H9 (cell line): ENCODE data around the gene SDK1. TPM values are rescaled to one million over a fixed set of nuclear protein-coding genes. Genes with fewer than 3 reads are reported as not detected.

Source experiments
- DNase-seq: peaks from one replicate; pipeline ENCODE4 v3.0.0-alpha.2; 2017
- H2AFZ ChIP-seq: one replicate; pipeline ENCODE4 v1.6.1; 2013; ENCODE audit warnings: mild to moderate bottlenecking, low read length, control low read depth, moderate library complexity
- H2AK5ac ChIP-seq: 2 replicates; pipeline ENCODE4 v1.6.1; 2013; ENCODE audit warnings: low read length, control low read depth, mixed read lengths; ENCODE audit not compliant: insufficient read length
- H2BK120ac ChIP-seq: one replicate; pipeline ENCODE4 v1.6.1; 2013; ENCODE audit warnings: low read depth, mild to moderate bottlenecking, low read length, control low read depth, inconsistent platforms; ENCODE audit not compliant: poor library complexity, severe bottlenecking
- H2BK12ac ChIP-seq: 2 replicates; pipeline ENCODE4 v1.6.1; 2013; ENCODE audit warnings: low read length, control low read depth, mixed read lengths, low read depth; ENCODE audit not compliant: insufficient read length
- H2BK15ac ChIP-seq: 2 replicates; pipeline ENCODE4 v1.6.1; 2013; ENCODE audit warnings: low read depth, low read length, control low read depth
- H2BK20ac ChIP-seq: one replicate; pipeline ENCODE4 v1.6.1; 2013; ENCODE audit warnings: low read depth, mild to moderate bottlenecking, low read length, control low read depth, inconsistent platforms; ENCODE audit not compliant: poor library complexity, severe bottlenecking
- H2BK5ac ChIP-seq: 2 replicates; pipeline ENCODE4 v1.6.1; 2013; ENCODE audit warnings: low read length, control low read depth, mixed read lengths; ENCODE audit not compliant: insufficient read length
- H3K14ac ChIP-seq: 2 replicates; pipeline ENCODE4 v1.6.1; 2013; ENCODE audit warnings: low read length, control low read depth; ENCODE audit not compliant: insufficient read depth
- H3K18ac ChIP-seq: 2 replicates; pipeline ENCODE4 v1.6.1; 2013; ENCODE audit warnings: low read depth, mild to moderate bottlenecking, mixed read lengths, low read length, control low read depth; ENCODE audit not compliant: insufficient read length
- H3K23ac ChIP-seq: 2 replicates; pipeline ENCODE4 v1.6.1; 2013; ENCODE audit warnings: low read length, control low read depth, mixed read lengths, low read depth; ENCODE audit not compliant: insufficient read length
- H3K23me2 ChIP-seq: 2 replicates; pipeline ENCODE4 v1.6.1; 2013; ENCODE audit warnings: low read depth, mild to moderate bottlenecking, mixed read lengths, low read length, control low read depth; ENCODE audit not compliant: insufficient read length, poor library complexity, severe bottlenecking
- H3K27ac ChIP-seq: 2 replicates; pipeline ENCODE4 v1.5.1; 2013; ENCODE audit warnings: low read length, control low read depth, mixed read lengths, low read depth; ENCODE audit not compliant: insufficient read length
- H3K27me3 ChIP-seq: 2 replicates; pipeline ENCODE4 v1.6.1; 2013; ENCODE audit warnings: low read length, control low read depth, inconsistent platforms; ENCODE audit not compliant: insufficient read depth
- H3K4ac ChIP-seq: 2 replicates; pipeline ENCODE4 v1.6.1; 2013; ENCODE audit warnings: low read depth, mild to moderate bottlenecking, control low read depth, inconsistent platforms, low read length, moderate library complexity
- H3K4me1 ChIP-seq: 2 replicates; pipeline ENCODE4 v1.6.1; 2013; ENCODE audit warnings: low read length, control low read depth, inconsistent platforms; ENCODE audit not compliant: insufficient read depth
- H3K4me2 ChIP-seq: 2 replicates; pipeline ENCODE4 v1.6.1; 2013; ENCODE audit warnings: low read length, control low read depth, mixed read lengths; ENCODE audit not compliant: insufficient read length, insufficient read depth
- H3K56ac ChIP-seq: 2 replicates; pipeline ENCODE4 v1.6.1; 2013; ENCODE audit warnings: low read depth, mild to moderate bottlenecking, mixed read lengths, low read length, control low read depth; ENCODE audit not compliant: insufficient read length
- H3K79me1 ChIP-seq: 2 replicates; pipeline ENCODE4 v1.6.1; 2013; ENCODE audit warnings: low read depth, mild to moderate bottlenecking, moderate library complexity, low read length, control low read depth, inconsistent platforms; ENCODE audit not compliant: insufficient read depth, poor library complexity, severe bottlenecking
- H3K79me2 ChIP-seq: 2 replicates; pipeline ENCODE4 v1.6.1; 2013; ENCODE audit warnings: low read length, control low read depth, inconsistent platforms; ENCODE audit not compliant: insufficient read depth
- H3K9ac ChIP-seq: 2 replicates; pipeline ENCODE4 v1.6.1; 2013; ENCODE audit warnings: low read length, control low read depth, mixed read lengths; ENCODE audit not compliant: insufficient read length; ENCODE audit errors: extremely low read depth
- H3K9me3 ChIP-seq: one replicate; pipeline ENCODE4 v1.6.1; 2013; ENCODE audit warnings: low read depth, low read length, inconsistent platforms; ENCODE audit not compliant: control insufficient read depth
- H3T11ph ChIP-seq: one replicate; pipeline ENCODE4 v1.6.1; 2013; ENCODE audit warnings: mild to moderate bottlenecking, low read length, control low read depth, inconsistent platforms
- H4K20me1 ChIP-seq: one replicate; pipeline ENCODE4 v1.6.1; 2013; ENCODE audit not compliant: control insufficient read depth, insufficient read length, insufficient read depth
- H4K5ac ChIP-seq: 2 replicates; pipeline ENCODE4 v1.6.1; 2013; ENCODE audit warnings: low read depth, mild to moderate bottlenecking, mixed read lengths, low read length, control low read depth; ENCODE audit not compliant: insufficient read length
- H4K8ac ChIP-seq: replicated peaks from 2 replicates; pipeline ENCODE4 v1.6.1; 2013; ENCODE audit warnings: low read length, control low read depth, mixed read lengths, low read depth; ENCODE audit not compliant: insufficient read length
- H4K91ac ChIP-seq: 2 replicates; pipeline ENCODE4 v1.6.1; 2013; ENCODE audit warnings: low read depth, mild to moderate bottlenecking, moderate library complexity, mixed read lengths, low read length, control low read depth; ENCODE audit not compliant: insufficient read length
- H3K27ac Mint-ChIP-seq, 3 experiments: 2 replicates in 2 of 3; 3 replicates in 1 of 3; pipeline ENCODE4 v1.8.0; 2020 to 2021; ENCODE audit warnings: mixed read lengths in 3 of 3, mild to moderate bottlenecking in 1 of 3, moderate library complexity in 1 of 3
- H3K27me3 Mint-ChIP-seq: 2 replicates; pipeline ENCODE4 v1.8.0; 2021; ENCODE audit warnings: low read depth, mild to moderate bottlenecking, moderate library complexity, mixed read lengths
- H3K36me3 Mint-ChIP-seq, 3 experiments: 2 replicates in 2 of 3; 3 replicates in 1 of 3; pipeline ENCODE4 v1.8.0; 2020 to 2021; ENCODE audit warnings: low read depth in 3 of 3, mixed read lengths in 3 of 3; ENCODE audit not compliant: insufficient read depth in 1 of 3
- H3K4me1 Mint-ChIP-seq, 2 experiments: 2 replicates each; pipeline ENCODE4 v1.8.0; 2020; ENCODE audit warnings: mixed read lengths in 2 of 2
- H3K4me3 Mint-ChIP-seq, 2 experiments: 2 replicates in 1 of 2; 3 replicates in 1 of 2; pipeline ENCODE4 v1.8.0; 2020 to 2021; ENCODE audit warnings: mild to moderate bottlenecking in 2 of 2, mixed read lengths in 2 of 2, moderate library complexity in 1 of 2
- H3K9me3 Mint-ChIP-seq, 2 experiments: 2 replicates in 1 of 2; 3 replicates in 1 of 2; pipeline ENCODE4 v1.8.0; 2020; ENCODE audit warnings: mild to moderate bottlenecking in 2 of 2, mixed read lengths in 2 of 2, moderate library complexity in 1 of 2
- WGBS: extraction: QIAGEN DNeasy Blood & Tissue Kit; methylation state at CpG from one replicate; pipeline ENCODE4 v1.1.7; 2013; ENCODE audit warnings: missing lambda C conversion rate, low lambda C conversion rate, mixed read lengths; ENCODE audit not compliant: insufficient read length; ENCODE audit errors: extremely low coverage; 5-methylcytosine and 5-hydroxymethylcytosine counted together
- total RNA-seq: library from RNA; stranded (reverse); gene quantifications from 2 replicates; pipeline ENCODE4 v1.2.1, GENCODE V29; 2021
- TF ChIP-seq, protein P1 (sequence below): fragments of 200-600 bp; sonication (generic); conservative IDR thresholded peaks from 3 replicates; pipeline ENCODE4 v1.8.0; 2021; ENCODE audit warnings: antibody characterized with exemption, mild to moderate bottlenecking

SDK1 gene
- total RNA-seq, 1 experiment from 2014 or later = 8.7 TPM

GRCh38 chr7:3980300-3980643 is 679.2 kb downstream of the SDK1 start:
- Histone ChIP-seq H3K14ac (no peak overlapping the region), H3K27ac (no peak overlapping the region), H2BK5ac (no peak overlapping the region), H4K5ac (no peak overlapping the region), H3K27me3 (no peaks in the 10 kb centered on the region), H3T11ph (no peak overlapping the region), H4K8ac (no peak overlapping the region), H3K79me2 (no peaks in the 10 kb centered on the region), H2BK12ac (no peak overlapping the region), H2BK15ac (no peak overlapping the region), H3K56ac (no peak overlapping the region), H2BK120ac (no peak overlapping the region), H2BK20ac (no peak overlapping the region), H2AFZ (no peak overlapping the region), H2AK5ac (no peak overlapping the region), H3K79me1 (no peaks in the 10 kb centered on the region), H3K9me3 (no peaks in the 10 kb centered on the region), H3K9ac (no peak overlapping the region), H4K91ac (no peak overlapping the region), H3K4me2 (no peak overlapping the region), H3K23me2 (no peaks in the 10 kb centered on the region), H3K18ac (no peak overlapping the region), H3K23ac (no peak overlapping the region), H3K4me1 (peaks cover 5% of the 10 kb centered on the region; the same call in 1 of the 2 replicates), H4K20me1 (no peaks in the 10 kb centered on the region), H3K4ac (no peak overlapping the region)
- Mint-ChIP-seq H3K27ac (peak overlapping the region; percentile 25 to 91 (median 80); a peak in 5 of 7 replicates), H3K4me3 (no peak overlapping the region), H3K27me3 (no peaks in the 10 kb centered on the region), H3K4me1 (peaks cover 15 to 18% of the 10 kb centered on the region in 2 experiments), H3K9me3 (peaks cover 2 to 7% of the 10 kb centered on the region in 2 experiments; a peak in 3 of 5 replicates), H3K36me3 (peaks cover 0 to 7% (median 4%) of the 10 kb centered on the region in 3 experiments; a peak in 4 of 7 replicates)
- no peak for DNase-seq
- TF ChIP-seq, protein P1, sequence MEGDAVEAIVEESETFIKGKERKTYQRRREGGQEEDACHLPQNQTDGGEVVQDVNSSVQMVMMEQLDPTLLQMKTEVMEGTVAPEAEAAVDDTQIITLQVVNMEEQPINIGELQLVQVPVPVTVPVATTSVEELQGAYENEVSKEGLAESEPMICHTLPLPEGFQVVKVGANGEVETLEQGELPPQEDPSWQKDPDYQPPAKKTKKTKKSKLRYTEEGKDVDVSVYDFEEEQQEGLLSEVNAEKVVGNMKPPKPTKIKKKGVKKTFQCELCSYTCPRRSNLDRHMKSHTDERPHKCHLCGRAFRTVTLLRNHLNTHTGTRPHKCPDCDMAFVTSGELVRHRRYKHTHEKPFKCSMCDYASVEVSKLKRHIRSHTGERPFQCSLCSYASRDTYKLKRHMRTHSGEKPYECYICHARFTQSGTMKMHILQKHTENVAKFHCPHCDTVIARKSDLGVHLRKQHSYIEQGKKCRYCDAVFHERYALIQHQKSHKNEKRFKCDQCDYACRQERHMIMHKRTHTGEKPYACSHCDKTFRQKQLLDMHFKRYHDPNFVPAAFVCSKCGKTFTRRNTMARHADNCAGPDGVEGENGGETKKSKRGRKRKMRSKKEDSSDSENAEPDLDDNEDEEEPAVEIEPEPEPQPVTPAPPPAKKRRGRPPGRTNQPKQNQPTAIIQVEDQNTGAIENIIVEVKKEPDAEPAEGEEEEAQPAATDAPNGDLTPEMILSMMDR = no peak
- no CpG with 5 or more reads among the region's 4 CpGs for WGBS
